SU-DHL-6 (cell line): ENCODE measurements around the gene GHR.

ENCODE experiments used
- H2AFZ ChIP-seq: fragments of 200-600 bp; sonication (generic); 2 replicates; pipeline ENCODE4 v1.6.1; 2014; ENCODE audit warnings: low read depth, mild to moderate bottlenecking, moderate library complexity, mixed read lengths, antibody characterized with exemption, low read length; ENCODE audit not compliant: severe bottlenecking
- H3F3A ChIP-seq: fragments of 200-600 bp; shearing (Covaris generic); 2 replicates; pipeline ENCODE4 v1.6.0; 2016; ENCODE audit warnings: antibody characterized with exemption, mild to moderate bottlenecking; ENCODE audit not compliant: insufficient read depth
- H3K27ac ChIP-seq: fragments of 200-600 bp; sonication (generic); 2 replicates; pipeline ENCODE4 v1.5.1; 2016; ENCODE audit warnings: low read depth, mild to moderate bottlenecking, low read length, moderate library complexity, mixed read lengths
- H3K27me3 ChIP-seq: fragments of 200-600 bp; sonication (generic), shearing (Covaris generic); 2 replicates; pipeline ENCODE4 v1.6.0; 2014; ENCODE audit warnings: mild to moderate bottlenecking, low read length
- H3K36me3 ChIP-seq: fragments of 200-600 bp; sonication (generic); 2 replicates; pipeline ENCODE4 v1.6.1; 2014; ENCODE audit warnings: mild to moderate bottlenecking, low read length, mixed read lengths
- H3K4me2 ChIP-seq: fragments of 300-600, 200-600 bp; shearing (Covaris generic), sonication (generic); 2 replicates; pipeline ENCODE4 v1.6.0; 2014; ENCODE audit warnings: low read length, low read depth, mild to moderate bottlenecking; ENCODE audit not compliant: poor library complexity, severe bottlenecking
- H3K4me3 ChIP-seq: fragments of 200-600 bp; sonication (generic); 2 replicates; pipeline ENCODE4 v1.5.1; 2014; ENCODE audit warnings: antibody characterized with exemption, low read length, mild to moderate bottlenecking, mixed read lengths; ENCODE audit not compliant: insufficient read depth, poor library complexity, severe bottlenecking
- H3K79me2 ChIP-seq: fragments of 200-600 bp; sonication (generic); 2 replicates; pipeline ENCODE4 v1.6.1; 2014; ENCODE audit warnings: mild to moderate bottlenecking, low read length, moderate library complexity; ENCODE audit not compliant: insufficient read depth
- H3K9ac ChIP-seq: fragments of 200-600 bp; sonication (generic); 2 replicates; pipeline ENCODE4 v1.7.0; 2014; ENCODE audit warnings: mild to moderate bottlenecking, low read length
- H3K9me2 ChIP-seq: fragments of 200-600 bp; sonication (generic); replicated peaks from 2 replicates; pipeline ENCODE4 v1.6.1; 2014; ENCODE audit warnings: low read length; ENCODE audit not compliant: insufficient read depth
- H3K9me3 ChIP-seq: fragments of 200-600 bp; sonication (generic); 2 replicates; pipeline ENCODE4 v1.6.1; 2014; ENCODE audit warnings: low read length, mixed read lengths; ENCODE audit not compliant: insufficient read depth
- H4K20me1 ChIP-seq: fragments of 200-600 bp; sonication (generic); 2 replicates; pipeline ENCODE4 v1.6.1; 2014; ENCODE audit warnings: low read depth, mild to moderate bottlenecking, antibody characterized with exemption, low read length, moderate library complexity, mixed read lengths
- EZH2phosphoT487 ChIP-seq: fragments of 200-600 bp; sonication (generic), shearing (Covaris generic); conservative IDR thresholded peaks from 2 replicates; pipeline ENCODE4 v1.6.1; 2018; ENCODE audit warnings: mild to moderate bottlenecking, antibody characterized with exemption, low read length, moderate library complexity, mixed read lengths
- TF ChIP-seq, protein P1 (sequence below): fragments of 200-600 bp; sonication (generic); IDR thresholded peaks from one replicate; pipeline ENCODE4 v1.5.1; 2017; ENCODE audit warnings: antibody characterized with exemption, mild to moderate bottlenecking, low read length, moderate library complexity; ENCODE audit not compliant: insufficient read depth, poor library complexity, severe bottlenecking

Gene GHR

GRCh38 chr5:42599106-42599505 lies 175.9 kb downstream of the GHR start:
- H3F3A ChIP-seq, result no peaks in the 10 kb centered on the region
- H2AFZ ChIP-seq, result no peak overlapping the region
- H4K20me1 ChIP-seq, result no peaks in the 10 kb centered on the region
- H3K9me3 ChIP-seq, result no peaks in the 10 kb centered on the region
- no peaks in the 10 kb centered on the region for H3K9me2 ChIP-seq
- no peak overlapping the region for H3K4me2 ChIP-seq
- no peaks in the 10 kb centered on the region for H3K27me3 ChIP-seq
- H3K9ac ChIP-seq, result no peak overlapping the region
- TF ChIP-seq EZH2phosphoT487, result no peak
- TF ChIP-seq, protein P1, sequence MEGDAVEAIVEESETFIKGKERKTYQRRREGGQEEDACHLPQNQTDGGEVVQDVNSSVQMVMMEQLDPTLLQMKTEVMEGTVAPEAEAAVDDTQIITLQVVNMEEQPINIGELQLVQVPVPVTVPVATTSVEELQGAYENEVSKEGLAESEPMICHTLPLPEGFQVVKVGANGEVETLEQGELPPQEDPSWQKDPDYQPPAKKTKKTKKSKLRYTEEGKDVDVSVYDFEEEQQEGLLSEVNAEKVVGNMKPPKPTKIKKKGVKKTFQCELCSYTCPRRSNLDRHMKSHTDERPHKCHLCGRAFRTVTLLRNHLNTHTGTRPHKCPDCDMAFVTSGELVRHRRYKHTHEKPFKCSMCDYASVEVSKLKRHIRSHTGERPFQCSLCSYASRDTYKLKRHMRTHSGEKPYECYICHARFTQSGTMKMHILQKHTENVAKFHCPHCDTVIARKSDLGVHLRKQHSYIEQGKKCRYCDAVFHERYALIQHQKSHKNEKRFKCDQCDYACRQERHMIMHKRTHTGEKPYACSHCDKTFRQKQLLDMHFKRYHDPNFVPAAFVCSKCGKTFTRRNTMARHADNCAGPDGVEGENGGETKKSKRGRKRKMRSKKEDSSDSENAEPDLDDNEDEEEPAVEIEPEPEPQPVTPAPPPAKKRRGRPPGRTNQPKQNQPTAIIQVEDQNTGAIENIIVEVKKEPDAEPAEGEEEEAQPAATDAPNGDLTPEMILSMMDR, result no peak
- no peak overlapping the region for H3K27ac ChIP-seq
- H3K79me2 ChIP-seq, result no peaks in the 10 kb centered on the region
- no peak overlapping the region for H3K4me3 ChIP-seq
- H3K36me3 ChIP-seq, result no peaks in the 10 kb centered on the region

DNA sequence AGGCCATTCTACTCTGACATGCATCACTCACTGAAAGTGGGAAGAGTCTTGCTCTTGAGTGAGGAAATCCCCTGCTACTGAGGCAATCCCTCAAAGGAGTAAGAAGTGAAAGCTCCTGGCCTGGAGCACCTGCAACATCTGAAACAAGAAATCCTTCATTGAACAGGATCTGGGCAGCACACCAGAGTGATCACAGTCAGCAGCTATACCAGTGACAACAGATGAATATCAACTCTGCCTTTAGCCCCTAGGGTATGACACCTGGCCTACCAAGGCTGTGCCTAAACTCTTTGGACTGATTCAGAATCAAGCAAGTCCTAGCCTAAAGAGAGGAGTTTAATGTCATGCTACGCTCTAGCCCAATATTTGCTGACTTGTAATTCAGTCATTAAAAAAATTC lies 177.2 kb downstream of the GHR start:
- TF ChIP-seq, protein P1, result no peak
- no peak for TF ChIP-seq EZH2phosphoT487
- no peak overlapping the region for H2AFZ ChIP-seq
- no peak overlapping the region for H3K4me2 ChIP-seq
- no peaks in the 10 kb centered on the region for H3K27me3 ChIP-seq
- no peaks in the 10 kb centered on the region for H3F3A ChIP-seq
- H3K27ac ChIP-seq, result no peak overlapping the region
- H3K9ac ChIP-seq, result no peak overlapping the region
- no peaks in the 10 kb centered on the region for H3K9me3 ChIP-seq
- H3K4me3 ChIP-seq, result no peak overlapping the region
- no peaks in the 10 kb centered on the region for H3K9me2 ChIP-seq
- no peaks in the 10 kb centered on the region for H4K20me1 ChIP-seq
- no peaks in the 10 kb centered on the region for H3K79me2 ChIP-seq
- H3K36me3 ChIP-seq, result no peaks in the 10 kb centered on the region

- Histone ChIP-seq H2AFZ (no peak overlapping the region), H3K9me2 (no peaks in the 10 kb centered on the region), H3F3A (no peaks in the 10 kb centered on the region), H3K9me3 (no peaks in the 10 kb centered on the region), H3K4me2 (no peak overlapping the region), H4K20me1 (no peaks in the 10 kb centered on the region), H3K4me3 (no peak overlapping the region), H3K27me3 (no peaks in the 10 kb centered on the region), H3K27ac (no peak overlapping the region), H3K9ac (no peak overlapping the region), H3K79me2 (no peaks in the 10 kb centered on the region), H3K36me3 (no peaks in the 10 kb centered on the region)
- TF ChIP-seq EZH2phosphoT487, result no peak
These were observed 181.0 kb downstream of the GHR start for GRCh38 chr5:42604171-42604711.

DNA sequence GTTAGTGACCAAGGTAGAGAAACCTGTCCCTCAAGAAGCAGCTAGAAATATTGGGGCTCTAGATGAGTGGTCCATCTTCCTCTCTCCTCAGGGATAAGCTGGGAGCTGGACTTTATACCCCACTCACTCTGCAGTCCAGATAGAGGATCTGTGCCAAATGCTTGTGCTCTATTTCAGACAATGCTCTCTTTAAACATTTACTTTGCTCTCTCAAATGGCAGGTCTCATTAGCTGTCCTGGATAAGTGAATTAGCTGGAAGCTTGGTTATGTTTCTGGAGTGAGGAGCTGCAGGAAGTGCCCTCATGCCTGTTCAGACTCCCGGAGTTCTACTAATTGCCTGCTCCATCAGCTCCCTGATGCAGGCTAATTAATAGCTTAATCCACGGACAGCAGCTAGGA lies 182.3 kb downstream of the GHR start:
- Histone ChIP-seq H3K4me2 (no peak overlapping the region), H3K9ac (no peak overlapping the region), H3K9me3 (no peaks in the 10 kb centered on the region), H3K79me2 (no peaks in the 10 kb centered on the region), H3K9me2 (no peaks in the 10 kb centered on the region), H3K36me3 (no peaks in the 10 kb centered on the region), H3K27me3 (no peaks in the 10 kb centered on the region), H4K20me1 (no peaks in the 10 kb centered on the region), H3K27ac (no peak overlapping the region), H2AFZ (no peak overlapping the region), H3K4me3 (no peak overlapping the region), H3F3A (no peaks in the 10 kb centered on the region)
- TF ChIP-seq EZH2phosphoT487, result no peak
- TF ChIP-seq, protein P1, result no peak
